Central memory CD4-positive, alpha-beta T cell (primary cell): ENCODE measurements around the gene ESPN.
"Not testable (repeated sequence)": the region's sequence is repeated elsewhere in the genome, so short reads cannot be mapped to it uniquely, and the experiment has no call there.

Experiments
- DNase-seq: peaks from one replicate; pipeline ENCODE4 v3.0.0; 2022

Gene ESPN

GRCh38 chr1:6485168-6486101 is 60.9 kb downstream of the ESPN start:
- no peak for DNase-seq

GRCh38 chr1:6486433-6487011 is 61.9 kb downstream of the ESPN start:
- peak; percentile 79 for DNase-seq

GRCh38 chr1:6487804-6488484 is 63.4 kb downstream of the ESPN start:
- DNase-seq = no peak

- DNase-seq = no peak
Observed at GRCh38 chr1:6488602-6489382, 64.2 kb downstream of the ESPN start.

- DNase-seq = no peak
Observed at GRCh38 chr1:6489383-6489765, 64.8 kb downstream of the ESPN start.

- peak; percentile 74 for DNase-seq
Observed at GRCh38 chr1:6489799-6490180, 65.2 kb downstream of the ESPN start.

GRCh38 chr1:6490181-6491080 is 65.9 kb downstream of the ESPN start:
- no peak for DNase-seq

- DNase-seq = no peak
Observed at GRCh38 chr1:6491081-6491449, 66.5 kb downstream of the ESPN start.

- DNase-seq = no peak
Observed at GRCh38 chr1:6491480-6491962, 66.9 kb downstream of the ESPN start, which contains the start of gene PLEKHG5. Gene PLEKHG5 (minus strand): TSS chr1:6491667. CDS start chr1:6477571, 14,096 bp downstream.

- no peak for DNase-seq
Observed at GRCh38 chr1:6491966-6492365, 67.4 kb downstream of the ESPN start.

- not testable (repeated sequence) for DNase-seq
Observed at GRCh38 chr1:6493834-6494223, 69.3 kb downstream of the ESPN start.

- DNase-seq = no peak
Observed at GRCh38 chr1:6494627-6495026, 70.1 kb downstream of the ESPN start.

GRCh38 chr1:6495041-6495441 is 70.5 kb downstream of the ESPN start:
- DNase-seq = no peak

- DNase-seq = no peak
Observed at GRCh38 chr1:6495540-6496364, 71.2 kb downstream of the ESPN start.

- DNase-seq = no peak
Observed at GRCh38 chr1:6496365-6496721, 71.8 kb downstream of the ESPN start.

GRCh38 chr1:6496890-6497214 is 72.3 kb downstream of the ESPN start:
- DNase-seq = no peak

- DNase-seq = peak; percentile 53
Observed at GRCh38 chr1:6497215-6497866, 72.8 kb downstream of the ESPN start.

GRCh38 chr1:6497867-6498575 is 73.4 kb downstream of the ESPN start:
- no peak for DNase-seq

- no peak for DNase-seq
Observed at GRCh38 chr1:6498576-6499111, 74.1 kb downstream of the ESPN start.
